MM.1S (cell line): ENCODE measurements around the gene EPB42.
"Not testable (repeated sequence)": the region's sequence is repeated elsewhere in the genome, so short reads cannot be mapped to it uniquely, and the experiment has no call there.

Experiments used
- DNase-seq: peaks from one replicate; pipeline ENCODE4 v3.0.0-alpha.2; 2015
- H2AFZ ChIP-seq: fragments of 300-600 bp; sonication (generic); 2 replicates; pipeline ENCODE4 v1.6.0; 2016; ENCODE audit warnings: antibody characterized with exemption, low read length
- H3F3A ChIP-seq: fragments of 300-600 bp; sonication (generic); 2 replicates; pipeline ENCODE4 v1.6.1; 2016; ENCODE audit warnings: mild to moderate bottlenecking, antibody characterized with exemption, low read length, moderate library complexity, mixed read lengths; ENCODE audit not compliant: insufficient read depth
- H3K27ac ChIP-seq: fragments of 300-600 bp; sonication (generic); 2 replicates; pipeline ENCODE4 v1.5.1; 2016; ENCODE audit warnings: mild to moderate bottlenecking, low read length
- H3K27me3 ChIP-seq: fragments of 300-600 bp; sonication (generic); replicated peaks from 2 replicates; pipeline ENCODE4 v1.6.0; 2016; ENCODE audit warnings: low read length; ENCODE audit not compliant: insufficient read depth
- H3K36me3 ChIP-seq: fragments of 300-600 bp; sonication (generic); replicated peaks from 2 replicates; pipeline ENCODE4 v1.6.1; 2016; ENCODE audit warnings: mild to moderate bottlenecking, low read length, mixed read lengths; ENCODE audit not compliant: insufficient read depth
- H3K4me1 ChIP-seq: fragments of 300-600 bp; sonication (generic); 2 replicates; pipeline ENCODE4 v1.6.1; 2016; ENCODE audit warnings: low read length, mixed read lengths
- H3K4me2 ChIP-seq: fragments of 300-600 bp; sonication (generic); 2 replicates; pipeline ENCODE4 v1.6.0; 2016; ENCODE audit warnings: low read depth, low read length
- H3K4me3 ChIP-seq: fragments of 300-600 bp; sonication (generic); 2 replicates; pipeline ENCODE4 v1.5.1; 2016; ENCODE audit warnings: low read length, mixed read lengths
- H3K79me2 ChIP-seq: fragments of 300-600 bp; sonication (generic); 2 replicates; pipeline ENCODE4 v1.6.1; 2016; ENCODE audit warnings: mixed run types, low read length, mixed read lengths
- H3K9ac ChIP-seq: fragments of 300-600 bp; sonication (generic); 2 replicates; pipeline ENCODE4 v1.6.1; 2016; ENCODE audit warnings: low read length, mixed read lengths
- H3K9me2 ChIP-seq: fragments of 300-600 bp; sonication (generic); replicated peaks from 2 replicates; pipeline ENCODE4 v1.6.1; 2016; ENCODE audit warnings: mild to moderate bottlenecking, low read length, mixed read lengths; ENCODE audit not compliant: insufficient read depth
- H3K9me3 ChIP-seq: fragments of 300-600 bp; sonication (generic); replicated peaks from 2 replicates; pipeline ENCODE4 v1.6.1; 2016; ENCODE audit warnings: mild to moderate bottlenecking, low read length, mixed read lengths; ENCODE audit not compliant: insufficient read depth
- H4K20me1 ChIP-seq: fragments of 300-600 bp; sonication (generic); 2 replicates; pipeline ENCODE4 v1.6.1; 2016; ENCODE audit warnings: mild to moderate bottlenecking, low read length, moderate library complexity, mixed read lengths; ENCODE audit not compliant: insufficient read depth
- EZH2 ChIP-seq: fragments of 300-600 bp; sonication (generic); optimal IDR thresholded peaks from 2 replicates; pipeline ENCODE3; 2017; ENCODE audit warnings: low read depth, mild to moderate bottlenecking, antibody characterized with exemption, low read length, mixed read lengths
- EZH2phosphoT487 ChIP-seq: fragments of 300-600 bp; sonication (generic); IDR thresholded peaks from 2 replicates; pipeline ENCODE4 v1.6.1; 2018; ENCODE audit warnings: antibody characterized with exemption, low read length
- TF ChIP-seq, protein P1 (sequence below): fragments of 300-600 bp; sonication (generic); IDR thresholded peaks from 2 replicates; pipeline ENCODE4 v1.5.1; 2016; ENCODE audit warnings: antibody characterized with exemption, low read length, mixed read lengths

The EPB42 gene

GRCh38 chr15:43183270-43183669 is 37.5 kb downstream of the EPB42 start:
- no peak overlapping the region for H3K4me3 ChIP-seq
- H3K27me3 ChIP-seq = no peaks in the 10 kb centered on the region
- no peak overlapping the region for H3K9ac ChIP-seq
- no peaks in the 10 kb centered on the region for H3K9me2 ChIP-seq
- peaks cover 18% of the 10 kb centered on the region for H3K79me2 ChIP-seq
- TF ChIP-seq, protein P1, sequence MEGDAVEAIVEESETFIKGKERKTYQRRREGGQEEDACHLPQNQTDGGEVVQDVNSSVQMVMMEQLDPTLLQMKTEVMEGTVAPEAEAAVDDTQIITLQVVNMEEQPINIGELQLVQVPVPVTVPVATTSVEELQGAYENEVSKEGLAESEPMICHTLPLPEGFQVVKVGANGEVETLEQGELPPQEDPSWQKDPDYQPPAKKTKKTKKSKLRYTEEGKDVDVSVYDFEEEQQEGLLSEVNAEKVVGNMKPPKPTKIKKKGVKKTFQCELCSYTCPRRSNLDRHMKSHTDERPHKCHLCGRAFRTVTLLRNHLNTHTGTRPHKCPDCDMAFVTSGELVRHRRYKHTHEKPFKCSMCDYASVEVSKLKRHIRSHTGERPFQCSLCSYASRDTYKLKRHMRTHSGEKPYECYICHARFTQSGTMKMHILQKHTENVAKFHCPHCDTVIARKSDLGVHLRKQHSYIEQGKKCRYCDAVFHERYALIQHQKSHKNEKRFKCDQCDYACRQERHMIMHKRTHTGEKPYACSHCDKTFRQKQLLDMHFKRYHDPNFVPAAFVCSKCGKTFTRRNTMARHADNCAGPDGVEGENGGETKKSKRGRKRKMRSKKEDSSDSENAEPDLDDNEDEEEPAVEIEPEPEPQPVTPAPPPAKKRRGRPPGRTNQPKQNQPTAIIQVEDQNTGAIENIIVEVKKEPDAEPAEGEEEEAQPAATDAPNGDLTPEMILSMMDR = no peak
- no peak for TF ChIP-seq EZH2phosphoT487
- TF ChIP-seq EZH2 = no peak
- H4K20me1 ChIP-seq = no peaks in the 10 kb centered on the region
- peaks cover 17% of the 10 kb centered on the region for H3F3A ChIP-seq
- H3K4me2 ChIP-seq = no peak overlapping the region
- H3K27ac ChIP-seq = no peak overlapping the region
- H2AFZ ChIP-seq = no peak overlapping the region
- no peaks in the 10 kb centered on the region for H3K4me1 ChIP-seq
- no peaks in the 10 kb centered on the region for H3K9me3 ChIP-seq
- peaks cover 2% of the 10 kb centered on the region; the same call in 1 of the 2 replicates for H3K36me3 ChIP-seq
- no peak for DNase-seq

- H3K4me1 ChIP-seq, H3K9me3 ChIP-seq, H4K20me1 ChIP-seq, H3K9me2 ChIP-seq, DNase-seq, H3K9ac ChIP-seq, H3K36me3 ChIP-seq, H3K79me2 ChIP-seq, H3K27me3 ChIP-seq, H2AFZ ChIP-seq, H3K27ac ChIP-seq, H3K4me2 ChIP-seq, H3K4me3 ChIP-seq, H3F3A ChIP-seq: not testable (repeated sequence)
These were observed 43.7 kb downstream of the EPB42 start for GRCh38 chr15:43177147-43177546.

DNA sequence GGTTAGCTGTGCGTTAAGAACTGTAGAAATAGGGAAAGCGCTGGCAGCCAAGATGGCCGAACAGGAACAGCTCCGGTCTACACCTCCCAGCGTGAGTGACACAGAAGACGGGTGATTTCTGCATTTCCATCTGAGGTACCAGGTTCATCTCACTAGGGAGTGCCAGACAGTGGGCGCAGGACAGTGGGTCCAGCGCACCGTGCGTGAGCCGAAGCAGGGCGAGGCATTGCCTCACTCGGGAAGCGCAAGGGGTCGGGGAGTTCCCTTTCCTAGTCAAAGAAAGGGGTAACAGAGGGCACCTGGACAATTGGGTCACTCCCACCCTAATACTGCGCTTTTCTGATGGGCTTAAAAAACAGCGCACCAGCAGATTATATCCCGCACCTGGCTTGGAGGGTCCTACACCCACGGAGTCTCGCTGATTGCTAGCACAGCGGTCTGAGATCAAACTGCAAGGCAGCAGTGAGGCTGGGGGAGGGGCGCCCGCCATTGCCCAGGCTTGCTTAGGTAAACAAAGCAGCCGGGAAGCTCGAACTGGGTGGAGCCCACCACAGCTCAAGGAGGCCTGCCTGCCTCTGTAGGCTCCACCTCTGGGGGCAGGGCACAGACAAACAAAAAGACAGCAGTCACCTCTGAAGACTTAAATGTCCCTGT is 45.0 kb downstream of the EPB42 start:
- not testable (repeated sequence) for H3K27ac ChIP-seq, H3K4me3 ChIP-seq, H3F3A ChIP-seq, DNase-seq, H2AFZ ChIP-seq, H3K9ac ChIP-seq, H3K27me3 ChIP-seq, H3K36me3 ChIP-seq, H3K9me3 ChIP-seq, H3K79me2 ChIP-seq, H3K4me2 ChIP-seq, H3K9me2 ChIP-seq, H3K4me1 ChIP-seq, H4K20me1 ChIP-seq

GRCh38 chr15:43169888-43170287 is 50.9 kb downstream of the EPB42 start:
- peaks cover 7% of the 10 kb centered on the region; the same call in 1 of the 2 replicates for H3K36me3 ChIP-seq
- DNase-seq = no peak
- H3K27ac ChIP-seq = no peak overlapping the region
- no peak overlapping the region for H3K4me2 ChIP-seq
- H3K4me3 ChIP-seq = no peak overlapping the region
- TF ChIP-seq EZH2 (no peak), EZH2phosphoT487 (no peak)
- TF ChIP-seq, protein P1 = no peak
- H3K79me2 ChIP-seq = no peaks in the 10 kb centered on the region
- no peaks in the 10 kb centered on the region for H3K4me1 ChIP-seq
- H4K20me1 ChIP-seq = no peaks in the 10 kb centered on the region
- H3K9ac ChIP-seq = no peak overlapping the region
- no peaks in the 10 kb centered on the region for H3K9me3 ChIP-seq
- H3K9me2 ChIP-seq = no peaks in the 10 kb centered on the region
- H2AFZ ChIP-seq = no peak overlapping the region
- no peaks in the 10 kb centered on the region for H3K27me3 ChIP-seq
- H3F3A ChIP-seq = no peaks in the 10 kb centered on the region
